H1 (cell line): Measurements from ENCODE around the gene RNF151. TPM values are rescaled to one million over a fixed set of nuclear protein-coding genes. Genes with fewer than 3 reads are reported as not detected.
A peak's percentile ranks its signal among the peaks of the same experiment; 100 is the strongest.

Source experiments
- CTCF ChIA-PET: fragments of 300-600 bp; sonication (Branson Sonifier 250); formaldehyde crosslinking; loops from one replicate; lab custom pipeline; 2021; ENCODE audit not compliant: partially characterized antibody; lab: Charles Lee
- POLR2A ChIA-PET: fragments of 300-600 bp; sonication (Branson Sonifier 250); formaldehyde crosslinking; loops from one replicate; lab custom pipeline; 2021; ENCODE audit warnings: inconsistent platforms; ENCODE audit not compliant: partially characterized antibody; lab: Charles Lee
- DNase-seq, 2 experiments: peaks; one replicate each; pipeline versions ENCODE4 v3.0.0 to v3.0.0-alpha.2; 2010 to 2022; ENCODE audit warnings: low spot score in 2 of 2, low read depth in 1 of 2, mixed read lengths in 1 of 2
- FAIRE-seq: peaks from 2 replicates; lab custom pipeline; 2011; peaks lifted over from hg19 to GRCh38; lab: Jason Lieb, UNC
- H2AFZ ChIP-seq: 2 replicates; pipeline ENCODE4 v1.8.1; 2012; ENCODE audit warnings: low read length, inconsistent platforms
- H2AK5ac ChIP-seq: 2 replicates; pipeline ENCODE4 v1.6.1; 2013; ENCODE audit warnings: low read depth, low read length
- H2BK120ac ChIP-seq: replicated peaks from 2 replicates; pipeline ENCODE3; 2013; ENCODE audit warnings: low read depth, low read length, inconsistent platforms
- H2BK12ac ChIP-seq: 2 replicates; pipeline ENCODE4 v1.6.1; 2013; ENCODE audit warnings: low read depth, low read length
- H2BK15ac ChIP-seq: 2 replicates; pipeline ENCODE4 v1.6.1; 2013; ENCODE audit warnings: low read length
- H2BK20ac ChIP-seq: 2 replicates; pipeline ENCODE4 v1.6.1; 2013; ENCODE audit warnings: low read length
- H2BK5ac ChIP-seq: 2 replicates; pipeline ENCODE4 v1.6.1; 2013; ENCODE audit warnings: low read depth, low read length
- H3K14ac ChIP-seq: 2 replicates; pipeline ENCODE4 v1.6.1; 2013; ENCODE audit warnings: inconsistent platforms; ENCODE audit not compliant: insufficient read length
- H3K18ac ChIP-seq: 2 replicates; pipeline ENCODE4 v1.6.1; 2013; ENCODE audit warnings: low read length; ENCODE audit errors: extremely low read depth
- H3K23ac ChIP-seq: 2 replicates; pipeline ENCODE4 v1.6.1; 2013; ENCODE audit warnings: inconsistent platforms; ENCODE audit not compliant: insufficient read length
- H3K23me2 ChIP-seq: 2 replicates; pipeline ENCODE4 v1.6.1; 2013; ENCODE audit warnings: low read depth, low read length
- H3K27ac ChIP-seq: 2 replicates; pipeline ENCODE4 v1.6.1; 2011; ENCODE audit warnings: low read depth, low read length, inconsistent platforms
- H3K27me3 ChIP-seq, 4 experiments: replicated peaks in 1 of 4; 1 replicate in 1 of 4; 2 replicates in 3 of 4; pipeline versions ENCODE4 v1.6.1 to v1.8.1; 2011 to 2013; ENCODE audit warnings: low read length in 3 of 4, mild to moderate bottlenecking in 3 of 4, inconsistent platforms in 2 of 4, mixed read lengths in 2 of 4, moderate library complexity in 1 of 4; ENCODE audit not compliant: control insufficient read depth in 3 of 4, insufficient read depth in 3 of 4; ENCODE audit errors: extremely low read depth in 1 of 4
- H3K36me3 ChIP-seq, 4 experiments: 2 replicates each; pipeline versions ENCODE4 v1.6.1 to v1.8.1; 2011 to 2013; ENCODE audit warnings: mild to moderate bottlenecking in 4 of 4, low read length in 3 of 4, moderate library complexity in 2 of 4, control low read depth in 1 of 4, inconsistent platforms in 1 of 4; ENCODE audit not compliant: insufficient read depth in 4 of 4, control insufficient read depth in 2 of 4
- H3K4ac ChIP-seq: replicated peaks from 2 replicates; pipeline ENCODE3; 2013; ENCODE audit warnings: low read length, low read depth, mixed read lengths, inconsistent platforms; ENCODE audit not compliant: insufficient read length
- H3K4me1 ChIP-seq, 4 experiments: replicated peaks in 1 of 4; 1 replicate in 1 of 4; 2 replicates in 3 of 4; pipeline versions ENCODE4 v1.6.1 to v1.8.1; 2011 to 2013; ENCODE audit warnings: low read length in 3 of 4, inconsistent platforms in 2 of 4, mixed read lengths in 1 of 4; ENCODE audit not compliant: insufficient read depth in 4 of 4, control insufficient read depth in 3 of 4
- H3K4me2 ChIP-seq, 2 experiments: 2 replicates each; pipeline versions ENCODE4 v1.6.1 to v1.8.1; 2011 to 2013; ENCODE audit warnings: low read depth in 2 of 2, low read length in 2 of 2, control low read depth in 1 of 2, inconsistent platforms in 1 of 2, mild to moderate bottlenecking in 1 of 2; ENCODE audit not compliant: insufficient read depth in 1 of 2
- H3K4me3 ChIP-seq, 4 experiments: fragments of 200-600, 300-600 bp in 1 of 4; sonication (generic), shearing (Covaris generic), sonication (Bioruptor Twin) in 1 of 4; 2 replicates each; pipeline versions ENCODE4 v1.5.1 to v1.8.1; 2011 to 2016; ENCODE audit warnings: low read length in 4 of 4, low read depth in 3 of 4, control low read depth in 2 of 4, inconsistent platforms in 2 of 4, mild to moderate bottlenecking in 2 of 4, mixed read lengths in 1 of 4, moderate library complexity in 1 of 4; ENCODE audit not compliant: insufficient read depth in 2 of 4; ENCODE audit errors: extremely low read depth in 1 of 4
- H3K56ac ChIP-seq: replicated peaks from 2 replicates; pipeline ENCODE3; 2013; ENCODE audit warnings: low read depth, mild to moderate bottlenecking, mixed read lengths, low read length, inconsistent platforms; ENCODE audit not compliant: insufficient read length
- H3K79me1 ChIP-seq: 2 replicates; pipeline ENCODE4 v1.6.1; 2013; ENCODE audit warnings: low read depth, low read length, control low read depth
- H3K79me2 ChIP-seq, 2 experiments: 2 replicates each; pipeline versions ENCODE4 v1.6.1 to v1.8.1; 2012 to 2013; ENCODE audit warnings: low read length in 2 of 2, mild to moderate bottlenecking in 2 of 2, inconsistent platforms in 1 of 2; ENCODE audit not compliant: insufficient read depth in 2 of 2, control insufficient read depth in 1 of 2
- H3K9ac ChIP-seq, 4 experiments: replicated peaks in 1 of 4; 1 replicate in 1 of 4; 2 replicates in 3 of 4; pipeline versions ENCODE4 v1.6.1 to v1.8.1; 2011 to 2013; ENCODE audit warnings: low read depth in 3 of 4, low read length in 3 of 4, control low read depth in 2 of 4, mild to moderate bottlenecking in 2 of 4, moderate library complexity in 2 of 4, inconsistent platforms in 1 of 4; ENCODE audit errors: extremely low read depth in 1 of 4
- H3K9me3 ChIP-seq, 2 experiments: 2 replicates each; pipeline versions ENCODE4 v1.6.1 to v1.8.1; 2012 to 2013; ENCODE audit warnings: mild to moderate bottlenecking in 2 of 2, moderate library complexity in 2 of 2, control low read depth in 1 of 2, inconsistent platforms in 1 of 2, low read depth in 1 of 2, low read length in 1 of 2, mixed read lengths in 1 of 2; ENCODE audit not compliant: insufficient read depth in 2 of 2
- H4K20me1 ChIP-seq, 2 experiments: replicated peaks in 1 of 2; 2 replicates each; pipeline versions ENCODE3 to v1.8.1; 2011 to 2013; ENCODE audit warnings: inconsistent platforms in 2 of 2, low read length in 2 of 2, mild to moderate bottlenecking in 1 of 2; ENCODE audit not compliant: insufficient read depth in 2 of 2, control insufficient read depth in 1 of 2
- H4K5ac ChIP-seq: 2 replicates; pipeline ENCODE4 v1.6.1; 2013; ENCODE audit warnings: low read length, low read depth, mixed read lengths, inconsistent platforms; ENCODE audit not compliant: insufficient read length
- H4K8ac ChIP-seq: 2 replicates; pipeline ENCODE4 v1.8.0; 2013; ENCODE audit warnings: mild to moderate bottlenecking, moderate library complexity, low read length, inconsistent platforms; ENCODE audit not compliant: insufficient read depth; ENCODE audit errors: extremely low read depth
- H4K91ac ChIP-seq: replicated peaks from 2 replicates; pipeline ENCODE3; 2013; ENCODE audit warnings: low read length, mixed read lengths, inconsistent platforms; ENCODE audit not compliant: insufficient read length
- CTBP2 ChIP-seq: IDR thresholded peaks from 2 replicates; pipeline ENCODE4 v1.7.0; 2011; ENCODE audit warnings: borderline replicate concordance, mild to moderate bottlenecking, moderate library complexity, mixed read lengths, low read length; ENCODE audit not compliant: insufficient read depth, insufficient read length
- EGR1 ChIP-seq: IDR thresholded peaks from 2 replicates; pipeline ENCODE4 v1.6.1; 2011; ENCODE audit warnings: low read depth, low read length, borderline replicate concordance
- RAD21 ChIP-seq, 2 experiments: IDR thresholded peaks in 1 of 2; conservative IDR thresholded peaks in 1 of 2; 2 replicates each; pipeline ENCODE4 v1.6.1; 2011; ENCODE audit warnings: low read depth in 2 of 2, low read length in 2 of 2, improper control_type of control experiment in 1 of 2, inconsistent platforms in 1 of 2, mild to moderate bottlenecking in 1 of 2, moderate library complexity in 1 of 2
- RXRA ChIP-seq: IDR thresholded peaks from 2 replicates; pipeline ENCODE4 v1.6.1; 2011; ENCODE audit warnings: low read depth, mild to moderate bottlenecking, low read length, moderate library complexity; ENCODE audit not compliant: insufficient read depth
- WGBS, 2 experiments: shearing (Covaris generic) in 1 of 2; methylation state at CpG; one replicate each; pipeline versions ENCODE4 v1.1.6 to v1.1.7; 2013 to 2015; ENCODE audit warnings: low lambda C conversion rate in 2 of 2, mixed read lengths in 2 of 2, inconsistent platforms in 1 of 2, low coverage in 1 of 2, missing lambda C conversion rate in 1 of 2; ENCODE audit not compliant: insufficient replicate concordance in 2 of 2, insufficient coverage in 1 of 2, insufficient read length in 1 of 2; ENCODE audit errors: extremely low coverage in 1 of 2, missing lambda C conversion rate in 1 of 2; 5-methylcytosine and 5-hydroxymethylcytosine counted together
- polyA plus RNA-seq, 7 experiments: library from polyadenylated mRNA; depleted of rRNA in 3 of 7; stranded (reverse) in 5 of 7; unstranded in 2 of 7; fragments of >200 nt in 5 of 7; fragments of 200-250 nt in 2 of 7; gene quantifications; 1 replicate in 5 of 7; 2 replicates in 1 of 7; 4 replicates in 1 of 7; pipeline versions ENCODE4 v1.2.1 to v1.2.3, GENCODE V29; 2011 to 2013; ENCODE audit warnings: missing spikeins in 2 of 7, mixed read lengths in 2 of 7
- total RNA-seq: library from RNA; stranded (reverse); fragmentation: NEBNext Ultra II Directional; extraction: Animal tissue kit (Norgen Biotek cat#: 25700); gene quantifications from 2 replicates; pipeline ENCODE4 v1.2.1, GENCODE V29; 2021
- TF ChIP-seq, protein P1 (sequence below), 3 experiments: IDR thresholded peaks; 1 replicate in 2 of 3; 2 replicates in 1 of 3; pipeline versions ENCODE4 v1.5.1 to v1.6.1; 2011; ENCODE audit warnings: low read length in 3 of 3, mild to moderate bottlenecking in 3 of 3, inconsistent platforms in 2 of 3, low read depth in 1 of 3, moderate library complexity in 1 of 3; ENCODE audit not compliant: insufficient read depth in 1 of 3; ENCODE audit errors: control extremely low read depth in 1 of 3

RNF151 gene
- total and polyA plus RNA-seq, 2 of the 8 experiments (the other 6 are each of a cell fraction or from before 2014, with no cell fraction given) = not detected

DNA sequence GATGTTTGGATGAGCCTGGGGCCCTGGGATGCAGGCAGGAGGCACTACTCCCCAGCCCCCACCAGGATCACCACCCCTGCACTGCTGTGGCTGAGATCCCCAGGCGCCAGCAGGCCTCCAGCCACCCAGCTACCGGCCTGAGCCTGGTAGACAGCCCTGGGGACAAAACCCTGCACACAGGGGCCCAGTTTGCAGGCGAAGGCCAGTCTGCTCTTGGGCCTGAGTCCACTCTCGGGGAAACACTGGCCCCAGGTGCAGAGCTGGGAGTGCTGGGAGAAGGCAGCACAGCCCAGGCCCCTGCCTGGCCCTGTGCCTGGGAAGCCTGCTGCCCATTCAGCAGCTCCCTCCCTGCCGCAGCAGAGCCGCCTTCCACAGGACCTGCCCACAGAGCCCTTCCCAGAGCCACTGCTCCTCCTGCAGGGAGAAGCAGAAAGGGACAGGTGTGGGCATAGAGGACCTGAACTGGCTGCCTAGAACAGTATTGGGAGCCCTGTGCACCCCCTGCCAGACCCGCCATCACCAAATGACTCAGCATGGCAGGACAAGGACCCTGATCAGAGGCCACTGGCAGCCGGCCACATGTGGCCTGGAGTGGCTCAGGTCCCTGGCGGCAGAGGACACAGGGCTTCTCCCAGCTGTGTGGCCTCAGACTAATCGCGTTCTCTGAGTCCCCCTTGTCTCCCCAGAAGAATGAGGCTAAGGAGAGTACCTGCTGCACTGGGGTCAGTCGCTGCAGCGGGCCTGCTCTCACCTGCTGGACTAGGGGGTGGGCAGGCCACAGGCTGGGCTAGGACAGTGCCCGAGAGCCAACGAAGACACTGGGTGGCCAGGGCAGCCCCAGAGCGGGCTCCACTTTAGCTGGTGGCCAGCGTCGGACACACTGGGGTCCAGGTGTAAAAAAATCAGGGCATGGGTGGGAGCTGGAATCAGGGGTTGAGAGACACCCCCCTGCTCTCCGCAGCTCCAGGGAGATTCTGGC lies 34.3 kb upstream of the RNF151 start:
- Histone ChIP-seq H3K23ac (no peak overlapping the region), H3K14ac (no peak overlapping the region), H2BK20ac (no peak overlapping the region), H2BK12ac (no peak overlapping the region; the same call in 1 of the 2 replicates), H2AK5ac (no peak overlapping the region), H3K27ac (no peak overlapping the region), H3K4me3 (no peak overlapping the region), H4K8ac (no peak overlapping the region; the same call in 1 of the 2 replicates), H2BK120ac (no peak overlapping the region), H3K18ac (no peak overlapping the region), H4K91ac (no peak overlapping the region), H3K4me2 (no peak overlapping the region), H3K9me3 (no peaks in the 10 kb centered on the region), H3K4me1 (peaks cover 0 to 6% (median 2%) of the 10 kb centered on the region in 4 experiments; a peak in 4 of 7 replicates), H2AFZ (no peak overlapping the region), H3K27me3 (peaks cover 0 to 13% (median 8%) of the 10 kb centered on the region in 4 experiments; a peak in 5 of 7 replicates), H4K20me1 (peaks cover 0 to 3% of the 10 kb centered on the region in 2 experiments), H3K36me3 (no peaks in the 10 kb centered on the region), H3K56ac (no peak overlapping the region), H2BK15ac (no peak overlapping the region; the same call in 1 of the 2 replicates), H3K4ac (peak overlapping the region; percentile 36), H2BK5ac (no peak overlapping the region; the same call in 1 of the 2 replicates), H3K79me1 (no peaks in the 10 kb centered on the region), H3K9ac (no peak overlapping the region), H4K5ac (no peak overlapping the region), H3K23me2 (no peaks in the 10 kb centered on the region), H3K79me2 (no peaks in the 10 kb centered on the region)
- POLR2A ChIA-PET = interaction anchor here (0.7 to 3.4 kb wide), 13 partner anchors 9 to 263 kb away, joined by 3 to 25 read pairs (median 5); partner anchors contain the start of genes MSRB1, NDUFB10, RNF151 and RPS2
- DNase-seq (no peak), FAIRE-seq (no peak)
- CTCF ChIA-PET = interaction anchor here (0.6 to 8.0 kb wide), 19 partner anchors 9 to 150 kb away, joined by 3 to 75 read pairs (median 4); partner anchors contain the start of genes NUBP2 and SPSB3
- 77% methylated on average over 19 of the region's 19 CpGs; no CpG with 5 or more reads in 1 of the 2 experiments for WGBS, 2 experiments
- TF ChIP-seq, protein P1, sequence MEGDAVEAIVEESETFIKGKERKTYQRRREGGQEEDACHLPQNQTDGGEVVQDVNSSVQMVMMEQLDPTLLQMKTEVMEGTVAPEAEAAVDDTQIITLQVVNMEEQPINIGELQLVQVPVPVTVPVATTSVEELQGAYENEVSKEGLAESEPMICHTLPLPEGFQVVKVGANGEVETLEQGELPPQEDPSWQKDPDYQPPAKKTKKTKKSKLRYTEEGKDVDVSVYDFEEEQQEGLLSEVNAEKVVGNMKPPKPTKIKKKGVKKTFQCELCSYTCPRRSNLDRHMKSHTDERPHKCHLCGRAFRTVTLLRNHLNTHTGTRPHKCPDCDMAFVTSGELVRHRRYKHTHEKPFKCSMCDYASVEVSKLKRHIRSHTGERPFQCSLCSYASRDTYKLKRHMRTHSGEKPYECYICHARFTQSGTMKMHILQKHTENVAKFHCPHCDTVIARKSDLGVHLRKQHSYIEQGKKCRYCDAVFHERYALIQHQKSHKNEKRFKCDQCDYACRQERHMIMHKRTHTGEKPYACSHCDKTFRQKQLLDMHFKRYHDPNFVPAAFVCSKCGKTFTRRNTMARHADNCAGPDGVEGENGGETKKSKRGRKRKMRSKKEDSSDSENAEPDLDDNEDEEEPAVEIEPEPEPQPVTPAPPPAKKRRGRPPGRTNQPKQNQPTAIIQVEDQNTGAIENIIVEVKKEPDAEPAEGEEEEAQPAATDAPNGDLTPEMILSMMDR (IDR thresholded peaks at IDR 0.05; ENCODE audit: control extremely low read depth in 1 of 3, insufficient read depth in 1 of 3, low read depth in 1 of 3, low read length in 3 of 3) = peak; percentile 56 to 58 (median 57)
- no peak for TF ChIP-seq RXRA
- TF ChIP-seq RAD21 (IDR thresholded peaks at IDR 0.05 in 1 of 2, conservative IDR thresholded peaks at IDR 0.05 in 1 of 2; ENCODE audit: low read depth in 2 of 2, low read length in 2 of 2) = peak; percentile 57 to 63
- TF ChIP-seq EGR1 = peak; percentile 63; the same call in 1 of the 2 replicates
- TF ChIP-seq CTBP2 = peak; percentile 82
